Erythroblast (primary cell): ENCODE data around the gene NXPE1.

Experiments
- GATA1 ChIP-seq: IDR thresholded peaks from 2 replicates; pipeline ENCODE4 v1.6.1; 2011; ENCODE audit warnings: low read depth, mild to moderate bottlenecking, control low read depth, low read length, moderate library complexity
- POLR2A ChIP-seq: IDR thresholded peaks from 2 replicates; pipeline ENCODE4 v1.6.1; 2011; ENCODE audit warnings: mild to moderate bottlenecking, low read length

GRCh38 chr11:114596175-114596919, 36.7 kb upstream of the NXPE1 start:
- TF ChIP-seq POLR2A = no peak
- no peak for TF ChIP-seq GATA1
